ENCODE data around the gene SLC8A2. TPM values are rescaled to one million over a fixed set of nuclear protein-coding genes. Genes with fewer than 3 reads are reported as not detected.
A peak's percentile ranks its signal among the peaks of the same experiment; 100 is the strongest.

SLC8A2 gene, protein sequence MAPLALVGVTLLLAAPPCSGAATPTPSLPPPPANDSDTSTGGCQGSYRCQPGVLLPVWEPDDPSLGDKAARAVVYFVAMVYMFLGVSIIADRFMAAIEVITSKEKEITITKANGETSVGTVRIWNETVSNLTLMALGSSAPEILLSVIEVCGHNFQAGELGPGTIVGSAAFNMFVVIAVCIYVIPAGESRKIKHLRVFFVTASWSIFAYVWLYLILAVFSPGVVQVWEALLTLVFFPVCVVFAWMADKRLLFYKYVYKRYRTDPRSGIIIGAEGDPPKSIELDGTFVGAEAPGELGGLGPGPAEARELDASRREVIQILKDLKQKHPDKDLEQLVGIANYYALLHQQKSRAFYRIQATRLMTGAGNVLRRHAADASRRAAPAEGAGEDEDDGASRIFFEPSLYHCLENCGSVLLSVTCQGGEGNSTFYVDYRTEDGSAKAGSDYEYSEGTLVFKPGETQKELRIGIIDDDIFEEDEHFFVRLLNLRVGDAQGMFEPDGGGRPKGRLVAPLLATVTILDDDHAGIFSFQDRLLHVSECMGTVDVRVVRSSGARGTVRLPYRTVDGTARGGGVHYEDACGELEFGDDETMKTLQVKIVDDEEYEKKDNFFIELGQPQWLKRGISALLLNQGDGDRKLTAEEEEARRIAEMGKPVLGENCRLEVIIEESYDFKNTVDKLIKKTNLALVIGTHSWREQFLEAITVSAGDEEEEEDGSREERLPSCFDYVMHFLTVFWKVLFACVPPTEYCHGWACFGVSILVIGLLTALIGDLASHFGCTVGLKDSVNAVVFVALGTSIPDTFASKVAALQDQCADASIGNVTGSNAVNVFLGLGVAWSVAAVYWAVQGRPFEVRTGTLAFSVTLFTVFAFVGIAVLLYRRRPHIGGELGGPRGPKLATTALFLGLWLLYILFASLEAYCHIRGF
- total RNA-seq (2013; cell fraction: nucleolus; rRNA removed): not detected in 2 replicates
- not detected in 2 replicates for total RNA-seq (2014; rRNA removed)
- total RNA-seq (2014; rRNA removed; fragmentation: Illumina TruSeq; extraction: Trizol): not detected in 2 replicates
- total RNA-seq (2021): not detected in 2 replicates
- not detected for polyA plus RNA-seq (2011; ENCODE audit: low read depth)
- polyA plus RNA-seq (2011; rRNA removed): not detected in 2 replicates
- polyA plus RNA-seq (2011; cell fraction: cytosol; rRNA removed): 0.18 TPM in 1 of 2 replicates, not detected in the other
- polyA plus RNA-seq (2011; cell fraction: nucleus; rRNA removed): 0.03 and 0.06 TPM in 2 replicates
- polyA plus RNA-seq (2012): 0.03 and 0.06 TPM in 2 replicates
- polyA plus RNA-seq (2014; fragmentation: Illumina TruSeq; extraction: Trizol): not detected in 2 replicates
- not detected for polyA plus RNA-seq (2014; fragmentation: Nextera tagmentation; extraction: Ambion mirVana)
- not detected in 2 replicates for polyA plus RNA-seq (2014; rRNA removed)
- polyA plus RNA-seq (2016; fragmentation: Nextera tagmentation; extraction: Ambion mirVana): not detected
- polyA minus RNA-seq (2011; rRNA and poly(A)+ RNA removed): not detected in 2 replicates
- not detected in 2 replicates for polyA minus RNA-seq (2011; cell fraction: cytosol; rRNA and poly(A)+ RNA removed)
- polyA minus RNA-seq (2011; cell fraction: nucleus; rRNA and poly(A)+ RNA removed): not detected in 2 replicates
- percentile 6 among the genes with signal in this experiment for Bru-seq, nascent RNA
- BruChase-seq, experiment 1, labeled RNA remaining after a 6-hour chase: percentile 15 among the genes with signal in this experiment
- BruChase-seq, experiment 2, labeled RNA remaining after a 2-hour chase: percentile 13 among the genes with signal in this experiment
- long read RNA-seq, experiment 1: 0 reads
- long read RNA-seq, experiment 2: 0 reads

- ChIA-PET SMC1A (ENCODE audit: uncharacterized antibody, unreplicated experiment) (no interaction called here), CTCF (no interaction called here), POLR2A (interaction anchor here (0.6 kb wide), 1 partner anchor 10 kb away, joined by 7 read pairs; no protein-coding TSS in a partner anchor), RAD21 (ENCODE audit: unreplicated experiment) (interaction anchor here (1.1 kb wide), 1 partner anchor 35 kb away, joined by 3 read pairs; no protein-coding TSS in a partner anchor)
- H3K27ac ChIP-seq (ENCODE audit: control insufficient read depth, insufficient read depth): no peak within 1 kb of the TSS
- 23% methylated on average over 11 of the region's 29 CpGs for WGBS (ENCODE audit: insufficient coverage, insufficient replicate concordance, low lambda C conversion rate, missing lambda C conversion rate)
- no peak for FAIRE-seq
- ATAC-seq: peak; percentile 38
- H3K9me3 ChIP-seq (replicated peaks; ENCODE audit: control insufficient read depth, insufficient read depth, low read length): no peaks in the 10 kb centered on the region
- in situ Hi-C loops (cut with MboI): no loop called here
- H3K36me3 ChIP-seq (ENCODE audit: control insufficient read depth in 2 of 2, insufficient read depth in 2 of 2, low read length in 1 of 2): no peaks in the 10 kb centered on the region
- DNase-seq (ENCODE audit: low read depth, low spot score): no peak
- no TSS peak for BruUV-seq (replicated peaks)
- no peaks in the 10 kb centered on the region for H4K20me1 ChIP-seq (ENCODE audit: control insufficient read depth, insufficient read depth)
- intact Hi-C loops (cut with micrococcal nuclease; ENCODE audit: unreplicated experiment): no loop called here
- H3K4me3 ChIP-seq: no peak within 1 kb of the TSS
- H3K79me2 ChIP-seq (ENCODE audit: control insufficient read depth, insufficient read depth, low read length): no peaks in the 10 kb centered on the region
- no peak within 1 kb of the TSS for H3K9ac ChIP-seq (ENCODE audit: control insufficient read depth, insufficient read depth, low read length)
- peaks cover 5 to 7% of the 10 kb centered on the region in 2 experiments; a peak in 3 of 4 replicates for H3K27me3 ChIP-seq (replicated peaks in 1 of 2; ENCODE audit: control insufficient read depth in 2 of 2, insufficient read depth in 2 of 2, low read length in 1 of 2)
- H3K4me1 ChIP-seq (ENCODE audit: control insufficient read depth, insufficient read depth, low read length): no peaks in the 10 kb centered on the region
- H2AFZ ChIP-seq (ENCODE audit: control insufficient read depth, low read depth, low read length): no peak within 1 kb of the TSS
- no peak within 1 kb of the TSS for H3K4me2 ChIP-seq (ENCODE audit: control insufficient read depth, insufficient read depth)
- TF ChIP-seq REST (IDR thresholded peaks at IDR 0.05; ENCODE audit: low read depth, low read length) (peak; percentile 88), BCL11A (IDR thresholded peaks at IDR 0.05; ENCODE audit: low read depth, low read length) (no peak), ELK1 (IDR thresholded peaks at IDR 0.05; ENCODE audit: low read depth, low read length) (no peak), RAD21 (IDR thresholded peaks at IDR 0.05; ENCODE audit: insufficient read depth, low read depth, low read length) (no peak)
Observed at GRCh38 chr19:47471733-47472457, at the start of gene SLC8A2. Gene SLC8A2, minus strand, starts transcription at chr19:47471893. Its CDS starts 5,490 bp downstream, at chr19:47466403.
